Measurements from ENCODE around the gene GPSM3. TPM values are rescaled to one million over a fixed set of nuclear protein-coding genes. Genes with fewer than 3 reads are reported as not detected.
A peak's percentile ranks its signal among the peaks of the same experiment; 100 is the strongest.

GPSM3 gene
- total RNA-seq, 1 donor from 2014 or later, result 199 TPM

GRCh38 chr6:32163559-32164258 is 28.7 kb downstream of the GPSM3 start:
- CTCF ChIA-PET, result interaction anchor here (1.6 kb wide), 1 partner anchor 9 kb away, joined by 4 read pairs; no protein-coding TSS in a partner anchor
- Mint-ChIP-seq H3K36me3 (ENCODE audit: low read depth) (peaks cover 11% of the 10 kb centered on the region), H3K27ac (no peak overlapping the region), H3K9me3 (no peaks in the 10 kb centered on the region), H3K4me3 (no peak overlapping the region), H3K27me3 (no peaks in the 10 kb centered on the region), H3K4me1 (peaks cover 4% of the 10 kb centered on the region)
- TF ChIP-seq, protein P1, sequence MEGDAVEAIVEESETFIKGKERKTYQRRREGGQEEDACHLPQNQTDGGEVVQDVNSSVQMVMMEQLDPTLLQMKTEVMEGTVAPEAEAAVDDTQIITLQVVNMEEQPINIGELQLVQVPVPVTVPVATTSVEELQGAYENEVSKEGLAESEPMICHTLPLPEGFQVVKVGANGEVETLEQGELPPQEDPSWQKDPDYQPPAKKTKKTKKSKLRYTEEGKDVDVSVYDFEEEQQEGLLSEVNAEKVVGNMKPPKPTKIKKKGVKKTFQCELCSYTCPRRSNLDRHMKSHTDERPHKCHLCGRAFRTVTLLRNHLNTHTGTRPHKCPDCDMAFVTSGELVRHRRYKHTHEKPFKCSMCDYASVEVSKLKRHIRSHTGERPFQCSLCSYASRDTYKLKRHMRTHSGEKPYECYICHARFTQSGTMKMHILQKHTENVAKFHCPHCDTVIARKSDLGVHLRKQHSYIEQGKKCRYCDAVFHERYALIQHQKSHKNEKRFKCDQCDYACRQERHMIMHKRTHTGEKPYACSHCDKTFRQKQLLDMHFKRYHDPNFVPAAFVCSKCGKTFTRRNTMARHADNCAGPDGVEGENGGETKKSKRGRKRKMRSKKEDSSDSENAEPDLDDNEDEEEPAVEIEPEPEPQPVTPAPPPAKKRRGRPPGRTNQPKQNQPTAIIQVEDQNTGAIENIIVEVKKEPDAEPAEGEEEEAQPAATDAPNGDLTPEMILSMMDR (IDR thresholded peaks at IDR 0.05), result no peak
- intact Hi-C loops (cut with micrococcal nuclease), result no loop called here
- POLR2A ChIA-PET, result interaction anchor here (0.5 kb wide), 1 partner anchor 44 kb away, joined by 9 read pairs; no protein-coding TSS in a partner anchor
- DNase-seq (no peak), ATAC-seq (ENCODE audit: low read depth) (no peak)

GRCh38 chr6:32158052-32158451 is 34.4 kb downstream of the GPSM3 start:
- DNase-seq (no peak), ATAC-seq (ENCODE audit: low read depth) (no peak)
- CTCF ChIA-PET, result no interaction called here
- intact Hi-C loops (cut with micrococcal nuclease), result loop anchor here (10.0 kb wide), 1 partner anchor 113 kb away; no protein-coding TSS in a partner anchor
- POLR2A ChIA-PET, result no interaction called here
- H3K27me3 Mint-ChIP-seq, result peaks cover 3% of the 10 kb centered on the region
- no peak overlapping the region for H3K4me3 Mint-ChIP-seq
- peaks cover 20% of the 10 kb centered on the region for H3K4me1 Mint-ChIP-seq
- no peaks in the 10 kb centered on the region for H3K9me3 Mint-ChIP-seq
- TF ChIP-seq, protein P1 (IDR thresholded peaks at IDR 0.05), result no peak
- H3K36me3 Mint-ChIP-seq (ENCODE audit: low read depth), result no peaks in the 10 kb centered on the region
- H3K27ac Mint-ChIP-seq, result no peak overlapping the region

DNA sequence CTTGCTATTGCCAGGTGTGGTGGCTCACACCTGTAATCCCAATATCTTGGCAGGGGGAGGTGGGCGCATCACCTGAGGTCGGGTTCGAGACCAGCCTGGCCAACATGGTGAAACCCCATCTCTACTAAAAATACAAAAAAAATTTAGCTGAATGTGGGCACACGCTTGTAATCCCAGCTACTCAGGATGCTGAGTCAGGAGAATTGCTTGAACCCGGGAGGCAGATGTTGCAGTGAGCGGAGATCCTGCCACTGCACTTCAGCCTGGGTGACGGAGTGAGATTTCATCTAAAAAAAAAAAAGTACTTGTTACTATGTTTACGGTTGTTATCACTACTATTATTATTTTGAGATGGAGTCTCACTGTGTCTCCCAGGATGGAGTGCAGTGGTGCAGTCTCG is 35.6 kb downstream of the GPSM3 start:
- H3K9me3 Mint-ChIP-seq, result no peaks in the 10 kb centered on the region
- ChIA-PET CTCF (no interaction called here), POLR2A (interaction anchor here (0.7 kb wide), 1 partner anchor 14 kb away, joined by 3 read pairs; no protein-coding TSS in a partner anchor)
- H3K27ac Mint-ChIP-seq, result no peak overlapping the region
- no peaks in the 10 kb centered on the region for H3K36me3 Mint-ChIP-seq (ENCODE audit: low read depth)
- intact Hi-C loops (cut with micrococcal nuclease), result loop anchor here (10.0 kb wide), 1 partner anchor 112 kb away; no protein-coding TSS in a partner anchor
- TF ChIP-seq, protein P1 (IDR thresholded peaks at IDR 0.05), result no peak
- H3K4me3 Mint-ChIP-seq, result no peak overlapping the region
- ATAC-seq (ENCODE audit: low read depth) (no peak), DNase-seq (no peak)
- peaks cover 9% of the 10 kb centered on the region for H3K27me3 Mint-ChIP-seq
- peaks cover 25% of the 10 kb centered on the region for H3K4me1 Mint-ChIP-seq

DNA sequence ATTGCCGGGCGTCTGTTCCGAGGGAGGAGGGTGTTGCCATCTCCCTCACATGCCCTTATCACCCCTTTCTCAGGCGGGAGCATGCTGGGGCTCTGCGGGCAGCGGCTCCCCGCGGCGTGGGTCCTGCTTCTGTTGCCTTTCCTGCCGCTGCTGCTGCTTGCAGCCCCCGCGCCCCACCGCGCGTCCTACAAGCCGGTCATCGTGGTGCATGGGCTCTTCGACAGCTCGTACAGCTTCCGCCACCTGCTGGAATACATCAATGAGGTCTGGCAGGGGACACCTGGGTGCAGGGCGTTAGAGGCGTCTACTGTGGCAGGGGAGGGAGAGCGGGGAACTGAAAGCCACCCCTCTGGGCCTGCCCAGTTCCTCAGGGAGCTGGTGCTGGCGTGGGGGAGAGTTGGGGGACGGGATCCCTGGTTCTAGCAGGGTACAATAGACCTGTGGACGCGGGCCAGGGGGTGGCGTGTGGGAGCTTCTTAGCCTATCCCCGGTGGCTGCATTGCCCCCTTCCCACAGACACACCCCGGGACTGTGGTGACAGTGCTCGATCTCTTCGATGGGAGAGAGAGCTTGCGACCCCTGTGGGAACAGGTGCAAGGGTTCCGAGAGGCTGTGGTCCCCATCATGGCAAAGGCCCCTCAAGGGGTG is 37.8 kb downstream of the GPSM3 start:
- H3K4me1 Mint-ChIP-seq, result peaks cover 28% of the 10 kb centered on the region
- H3K27ac Mint-ChIP-seq, result peak overlapping the region; percentile 53
- H3K27me3 Mint-ChIP-seq, result peaks cover 24% of the 10 kb centered on the region
- intact Hi-C loops (cut with micrococcal nuclease), result loop anchor here (1.0 to 10.0 kb wide), 6 partner anchors 22 to 110 kb away; partner anchors contain the start of genes AGPAT1, FKBPL and PBX2
- peak overlapping the region; percentile 96 for H3K4me3 Mint-ChIP-seq
- TF ChIP-seq, protein P1 (IDR thresholded peaks at IDR 0.05), result no peak
- H3K9me3 Mint-ChIP-seq, result no peaks in the 10 kb centered on the region
- ATAC-seq (ENCODE audit: low read depth), result peak; percentile 89
- DNase-seq, result no peak
- H3K36me3 Mint-ChIP-seq (ENCODE audit: low read depth), result no peaks in the 10 kb centered on the region
- ChIA-PET POLR2A (interaction anchor here (0.6 to 1.2 kb wide), 4 partner anchors 16 to 41 kb away, joined by 3 to 8 read pairs (median 5); partner anchors contain the start of gene PBX2), CTCF (interaction anchor here (1.0 to 1.3 kb wide), 4 partner anchors 9 to 41 kb away, joined by 3 to 10 read pairs (median 4); no protein-coding TSS in a partner anchor)

Data from activated B cell treated with CpG ODN at 0.5 μM for 24 hours (primary cell).